HFFc6 (cell line): ENCODE data around the gene C1QTNF7. TPM values are rescaled to one million over a fixed set of nuclear protein-coding genes. Genes with fewer than 3 reads are reported as not detected.

Source experiments
- DNase-seq: peaks from one replicate; pipeline ENCODE4 v3.0.0-alpha.2; 2018
- H3K27ac Mint-ChIP-seq: 2 replicates; pipeline ENCODE4 v1.8.0; 2020; ENCODE audit warnings: mild to moderate bottlenecking, mixed read lengths
- H3K27me3 Mint-ChIP-seq: 2 replicates; pipeline ENCODE4 v1.8.0; 2021; ENCODE audit warnings: mild to moderate bottlenecking, moderate library complexity, mixed read lengths; ENCODE audit not compliant: insufficient read depth
- H3K36me3 Mint-ChIP-seq: 2 replicates; pipeline ENCODE4 v1.8.0; 2021; ENCODE audit warnings: low read depth, mixed read lengths
- H3K4me1 Mint-ChIP-seq: 2 replicates; pipeline ENCODE4 v1.8.0; 2020; ENCODE audit warnings: low read depth, mixed read lengths
- H3K4me3 Mint-ChIP-seq: 2 replicates; pipeline ENCODE4 v1.8.0; 2020; ENCODE audit warnings: mild to moderate bottlenecking, moderate library complexity, mixed read lengths
- H3K9me3 Mint-ChIP-seq: 2 replicates; pipeline ENCODE4 v1.8.0; 2020; ENCODE audit warnings: mild to moderate bottlenecking, mixed read lengths
- total RNA-seq, 6 experiments: library from RNA; stranded (reverse); fragmentation: NEBNext Ultra II Directional; extraction: Animal tissue kit (Norgen Biotek cat#: 25700); gene quantifications; 2 replicates in 1 of 6; 3 replicates in 5 of 6; pipeline ENCODE4 v1.2.3, GENCODE V29; 2021
- TF ChIP-seq, protein P1 (sequence below): fragments of 200-600 bp; sonication (generic); IDR thresholded peaks from 2 replicates; pipeline ENCODE4 v1.5.0; 2021; ENCODE audit warnings: antibody characterized with exemption, mild to moderate bottlenecking

Gene C1QTNF7
- total RNA-seq, 6 experiments from 2014 or later, result 0.15 TPM; not detected in 5

DNA sequence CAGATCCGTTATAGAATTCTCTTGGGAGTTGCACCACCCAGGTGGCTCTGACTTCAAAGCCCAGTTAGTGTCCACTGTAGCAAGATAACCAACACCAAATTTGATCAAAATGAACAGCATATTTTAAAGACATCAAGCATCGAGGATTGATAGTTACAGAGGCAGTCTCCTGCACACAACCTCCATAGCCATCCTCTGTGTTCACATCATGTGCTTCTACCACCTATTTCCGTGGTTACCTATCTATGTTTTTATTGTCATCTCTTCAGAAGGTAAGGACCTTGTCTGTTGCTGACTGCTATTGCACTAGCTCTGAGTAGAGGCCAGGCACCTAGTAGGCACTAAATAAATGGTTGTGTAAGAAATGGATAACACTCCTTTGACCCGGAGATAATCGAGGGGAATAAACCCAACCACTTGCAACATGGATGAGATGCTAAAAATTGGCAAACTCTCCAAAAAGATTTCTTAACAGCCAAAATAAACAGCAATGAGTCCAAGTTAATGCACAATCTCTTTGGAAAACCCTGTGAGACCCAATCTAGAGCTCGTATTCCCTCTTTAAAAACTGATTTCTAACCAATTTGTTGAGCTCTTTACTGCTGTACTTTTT, 14.7 kb upstream of the C1QTNF7 start:
- no peaks in the 10 kb centered on the region; the same call in 1 of the 2 replicates for H3K36me3 Mint-ChIP-seq
- H3K27me3 Mint-ChIP-seq, result no peaks in the 10 kb centered on the region; the same call in 1 of the 2 replicates
- TF ChIP-seq, protein P1, sequence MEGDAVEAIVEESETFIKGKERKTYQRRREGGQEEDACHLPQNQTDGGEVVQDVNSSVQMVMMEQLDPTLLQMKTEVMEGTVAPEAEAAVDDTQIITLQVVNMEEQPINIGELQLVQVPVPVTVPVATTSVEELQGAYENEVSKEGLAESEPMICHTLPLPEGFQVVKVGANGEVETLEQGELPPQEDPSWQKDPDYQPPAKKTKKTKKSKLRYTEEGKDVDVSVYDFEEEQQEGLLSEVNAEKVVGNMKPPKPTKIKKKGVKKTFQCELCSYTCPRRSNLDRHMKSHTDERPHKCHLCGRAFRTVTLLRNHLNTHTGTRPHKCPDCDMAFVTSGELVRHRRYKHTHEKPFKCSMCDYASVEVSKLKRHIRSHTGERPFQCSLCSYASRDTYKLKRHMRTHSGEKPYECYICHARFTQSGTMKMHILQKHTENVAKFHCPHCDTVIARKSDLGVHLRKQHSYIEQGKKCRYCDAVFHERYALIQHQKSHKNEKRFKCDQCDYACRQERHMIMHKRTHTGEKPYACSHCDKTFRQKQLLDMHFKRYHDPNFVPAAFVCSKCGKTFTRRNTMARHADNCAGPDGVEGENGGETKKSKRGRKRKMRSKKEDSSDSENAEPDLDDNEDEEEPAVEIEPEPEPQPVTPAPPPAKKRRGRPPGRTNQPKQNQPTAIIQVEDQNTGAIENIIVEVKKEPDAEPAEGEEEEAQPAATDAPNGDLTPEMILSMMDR, result no peak
- H3K27ac Mint-ChIP-seq, result no peak overlapping the region
- no peak for DNase-seq
- peaks cover 22% of the 10 kb centered on the region for H3K4me1 Mint-ChIP-seq
- H3K4me3 Mint-ChIP-seq, result no peak overlapping the region
- no peaks in the 10 kb centered on the region for H3K9me3 Mint-ChIP-seq

DNA sequence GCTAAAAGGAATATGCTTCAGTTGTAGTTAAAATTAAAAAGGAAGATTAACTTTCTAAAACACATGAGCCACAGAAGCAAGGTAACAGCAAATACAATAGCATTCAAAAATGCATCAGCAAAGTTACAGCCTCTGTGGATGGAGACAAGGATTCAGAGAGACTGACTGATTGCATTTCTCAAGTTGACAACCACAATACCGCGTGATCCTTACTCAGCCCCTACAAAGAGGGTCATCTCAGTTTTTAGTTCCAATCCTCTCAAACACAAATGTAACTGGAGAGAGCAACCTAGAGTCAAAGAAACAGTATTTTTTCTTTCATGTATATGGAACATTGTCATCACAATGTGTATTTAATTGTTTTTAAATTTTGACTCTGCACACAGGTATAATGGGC, 14.2 kb upstream of the C1QTNF7 start:
- Mint-ChIP-seq H3K27me3 (no peaks in the 10 kb centered on the region; the same call in 1 of the 2 replicates), H3K36me3 (no peaks in the 10 kb centered on the region; the same call in 1 of the 2 replicates)

DNA sequence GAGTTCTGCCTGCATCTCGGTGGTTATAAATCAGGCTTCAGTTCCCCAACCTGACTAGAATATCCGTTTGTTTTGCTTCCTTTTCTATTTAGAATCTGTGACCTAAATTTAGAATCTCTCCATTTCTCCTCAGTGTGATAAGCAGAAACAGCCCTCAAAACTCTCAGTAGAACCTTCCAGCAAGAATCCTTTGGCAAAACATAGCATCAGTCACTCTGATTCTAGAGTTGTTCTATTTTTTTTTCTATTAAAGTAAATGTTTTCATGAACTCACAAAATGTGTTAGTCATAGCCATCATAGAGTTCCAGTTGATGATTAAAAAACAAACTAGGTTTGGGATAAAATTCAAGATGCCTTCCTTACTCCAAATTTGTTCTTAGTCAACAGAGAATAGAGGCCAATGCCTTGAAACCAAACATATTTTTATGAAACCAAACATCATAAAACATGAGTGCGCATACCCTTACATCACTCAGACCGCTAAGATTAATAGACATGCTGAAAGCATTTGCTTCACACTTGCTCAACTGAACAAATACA, 13.2 kb upstream of the C1QTNF7 start:
- DNase-seq, result no peak
- Mint-ChIP-seq H3K4me1 (peaks cover 22% of the 10 kb centered on the region), H3K9me3 (no peaks in the 10 kb centered on the region), H3K36me3 (no peaks in the 10 kb centered on the region; the same call in 1 of the 2 replicates), H3K27me3 (no peaks in the 10 kb centered on the region; the same call in none of the 2 replicates), H3K4me3 (peak overlapping the region; percentile 13; the same call in 1 of the 2 replicates), H3K27ac (no peak overlapping the region)
- TF ChIP-seq, protein P1, result no peak

More for the DNA sequence above, 14.2 kb upstream of the C1QTNF7 start:
- Mint-ChIP-seq H3K4me1 (peaks cover 22% of the 10 kb centered on the region), H3K27ac (no peak overlapping the region), H3K4me3 (no peak overlapping the region), H3K9me3 (no peaks in the 10 kb centered on the region)
- DNase-seq, result no peak
- TF ChIP-seq, protein P1, result no peak

DNA sequence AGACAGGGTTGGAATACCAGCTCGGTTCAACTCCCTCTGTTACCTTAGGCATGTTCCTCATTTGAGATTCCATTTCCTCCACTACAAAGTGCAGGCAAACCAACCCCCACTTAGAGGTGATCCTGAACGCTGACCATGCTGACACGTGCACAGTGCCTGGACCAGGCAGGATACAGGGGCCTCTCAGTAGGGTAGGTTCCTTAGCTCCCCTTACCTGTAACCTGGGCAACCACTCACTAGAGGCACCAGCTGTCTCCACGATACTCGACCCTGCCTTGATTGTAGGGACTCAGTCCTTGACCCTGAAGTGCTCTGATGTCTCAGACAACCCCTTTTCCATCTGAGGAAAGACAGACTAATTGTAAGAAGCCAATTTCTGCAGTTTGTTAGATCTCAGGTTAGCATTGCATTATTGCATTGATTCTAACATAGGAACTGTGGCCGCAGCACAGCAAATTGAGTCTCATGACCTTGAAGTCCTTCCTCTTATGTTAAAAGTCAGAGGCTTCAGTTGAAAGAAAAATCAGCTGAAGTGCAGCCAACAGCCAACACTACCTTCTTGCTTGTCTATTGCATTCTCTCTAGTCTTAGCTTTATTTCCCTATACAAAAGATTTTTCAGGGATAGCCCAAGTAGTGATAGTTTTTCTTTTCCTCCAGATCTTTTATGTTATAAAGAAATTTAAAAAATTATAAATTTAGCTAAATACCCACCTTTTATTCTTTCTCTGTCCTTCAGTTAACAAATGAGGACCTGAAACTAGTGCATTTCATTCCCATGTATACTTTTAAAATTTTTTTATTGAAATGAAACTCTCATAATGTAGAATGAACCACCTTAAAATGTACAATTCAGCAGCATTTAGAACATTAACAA, 11.2 kb upstream of the C1QTNF7 start:
- no peaks in the 10 kb centered on the region; the same call in none of the 2 replicates for H3K27me3 Mint-ChIP-seq
- no peak for DNase-seq
- TF ChIP-seq, protein P1, result no peak
- no peak overlapping the region for H3K27ac Mint-ChIP-seq
- no peaks in the 10 kb centered on the region for H3K9me3 Mint-ChIP-seq
- H3K36me3 Mint-ChIP-seq, result no peaks in the 10 kb centered on the region
- peaks cover 25% of the 10 kb centered on the region for H3K4me1 Mint-ChIP-seq
- no peak overlapping the region for H3K4me3 Mint-ChIP-seq

DNA sequence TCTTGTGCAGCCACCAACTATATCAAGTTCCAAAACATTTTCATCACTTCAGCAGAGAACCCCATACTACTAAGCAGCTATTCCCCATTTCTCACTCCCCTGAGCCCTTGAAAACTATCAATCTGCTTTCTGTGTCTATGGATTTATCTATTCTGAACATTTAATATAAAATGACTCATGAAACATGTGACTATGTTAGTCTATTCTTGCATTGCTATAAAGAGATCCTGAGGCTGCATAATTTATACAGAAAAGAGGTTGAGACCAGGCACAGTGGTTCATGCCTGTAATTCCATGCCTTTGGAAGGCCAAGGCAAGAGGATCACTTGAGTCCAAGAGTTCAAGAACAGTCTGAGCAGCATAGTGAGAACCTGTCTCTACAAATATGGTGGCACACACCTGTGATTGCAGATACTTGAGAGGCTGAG, 10.6 kb upstream of the C1QTNF7 start:
- Mint-ChIP-seq H3K9me3 (no peaks in the 10 kb centered on the region), H3K27me3 (no peaks in the 10 kb centered on the region; the same call in none of the 2 replicates), H3K36me3 (no peaks in the 10 kb centered on the region), H3K4me3 (no peak overlapping the region), H3K27ac (no peak overlapping the region), H3K4me1 (peaks cover 25% of the 10 kb centered on the region)
- DNase-seq, result no peak
- TF ChIP-seq, protein P1, result no peak
